Prostate gland (tissue), 2 donors: Measurements from ENCODE around the gene EIPR1.

Source experiments
- CTCF ChIP-seq, 4 experiments: fragments of 200-600 bp in 2 of 4; fragments of 450-650 bp in 2 of 4; sonication (generic) in 2 of 4; IDR thresholded peaks; 1 replicate in 3 of 4; 2 replicates in 1 of 4; pipeline ENCODE4 v1.5.1; 2016 to 2019; ENCODE audit warnings: antibody characterized with exemption in 4 of 4, mild to moderate bottlenecking in 2 of 4, moderate library complexity in 2 of 4
- POLR2AphosphoS5 ChIP-seq: sonication (generic); formaldehyde crosslinking; IDR thresholded peaks from one replicate; pipeline ENCODE4 v1.6.1; 2017; ENCODE audit warnings: antibody characterized with exemption

DNA sequence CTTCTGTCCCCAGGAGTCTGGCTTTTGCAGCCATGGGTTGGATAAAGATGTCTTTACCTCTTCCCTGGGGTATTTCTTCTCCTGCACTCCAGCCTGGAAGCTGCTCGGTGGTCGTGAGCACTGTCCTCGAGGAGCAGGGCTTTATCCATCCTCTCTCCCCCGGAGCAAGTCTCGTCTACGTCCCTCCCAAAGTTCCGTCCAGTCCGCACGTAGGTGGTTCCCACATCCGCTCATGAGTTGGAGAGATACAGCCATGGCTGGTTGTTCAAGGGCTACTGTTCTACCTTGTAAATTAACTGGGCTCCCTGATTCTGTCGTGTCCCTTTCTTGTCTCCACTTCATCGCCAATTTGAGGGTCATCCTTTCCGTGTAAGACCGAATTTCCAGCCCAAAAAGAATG is 49.0 kb upstream of the EIPR1 start:
- no peak for TF ChIP-seq CTCF (IDR thresholded peaks at IDR 0.05)
- TF ChIP-seq POLR2AphosphoS5: no peak
